ENCODE data around the gene CTSD.

CTSD gene

GRCh38 chr11:1763336-1763795 is 361 bp downstream of the CTSD start:
- DNase-seq (ENCODE audit: low spot score): no peak
- peak overlapping the region; percentile 93 for H3K27ac ChIP-seq
- CTCF ChIA-PET: interaction anchor here (0.6 to 2.3 kb wide), 3 partner anchors 16 to 70 kb away, joined by 3 to 20 read pairs (median 5); partner anchors contain the start of gene SYT8
- TF ChIP-seq, protein P1, sequence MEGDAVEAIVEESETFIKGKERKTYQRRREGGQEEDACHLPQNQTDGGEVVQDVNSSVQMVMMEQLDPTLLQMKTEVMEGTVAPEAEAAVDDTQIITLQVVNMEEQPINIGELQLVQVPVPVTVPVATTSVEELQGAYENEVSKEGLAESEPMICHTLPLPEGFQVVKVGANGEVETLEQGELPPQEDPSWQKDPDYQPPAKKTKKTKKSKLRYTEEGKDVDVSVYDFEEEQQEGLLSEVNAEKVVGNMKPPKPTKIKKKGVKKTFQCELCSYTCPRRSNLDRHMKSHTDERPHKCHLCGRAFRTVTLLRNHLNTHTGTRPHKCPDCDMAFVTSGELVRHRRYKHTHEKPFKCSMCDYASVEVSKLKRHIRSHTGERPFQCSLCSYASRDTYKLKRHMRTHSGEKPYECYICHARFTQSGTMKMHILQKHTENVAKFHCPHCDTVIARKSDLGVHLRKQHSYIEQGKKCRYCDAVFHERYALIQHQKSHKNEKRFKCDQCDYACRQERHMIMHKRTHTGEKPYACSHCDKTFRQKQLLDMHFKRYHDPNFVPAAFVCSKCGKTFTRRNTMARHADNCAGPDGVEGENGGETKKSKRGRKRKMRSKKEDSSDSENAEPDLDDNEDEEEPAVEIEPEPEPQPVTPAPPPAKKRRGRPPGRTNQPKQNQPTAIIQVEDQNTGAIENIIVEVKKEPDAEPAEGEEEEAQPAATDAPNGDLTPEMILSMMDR (conservative IDR thresholded peaks at IDR 0.05; ENCODE audit: low read depth): no peak
- POLR2A ChIA-PET (ENCODE audit: low non-redundant PET): interaction anchor here (0.6 to 1.5 kb wide), 4 partner anchors 14 to 364 kb away, joined by 3 to 4 read pairs (median 3); no protein-coding TSS in a partner anchor

- peak overlapping the region; percentile 93 for H3K27ac ChIP-seq
- DNase-seq (ENCODE audit: low spot score): peak; percentile 89
- TF ChIP-seq, protein P1 (conservative IDR thresholded peaks at IDR 0.05; ENCODE audit: low read depth): no peak
- ChIA-PET POLR2A (ENCODE audit: low non-redundant PET) (interaction anchor here (0.6 to 1.2 kb wide), 6 partner anchors 28 to 206 kb away, joined by 3 to 7 read pairs (median 3); no protein-coding TSS in a partner anchor), CTCF (interaction anchor here (0.5 to 2.3 kb wide), 4 partner anchors 69 to 1122 kb away, joined by 3 to 20 read pairs (median 5); partner anchors contain the start of gene SYT8)
Observed at GRCh38 chr11:1762537-1763302, 1.0 kb downstream of the CTSD start.

DNA sequence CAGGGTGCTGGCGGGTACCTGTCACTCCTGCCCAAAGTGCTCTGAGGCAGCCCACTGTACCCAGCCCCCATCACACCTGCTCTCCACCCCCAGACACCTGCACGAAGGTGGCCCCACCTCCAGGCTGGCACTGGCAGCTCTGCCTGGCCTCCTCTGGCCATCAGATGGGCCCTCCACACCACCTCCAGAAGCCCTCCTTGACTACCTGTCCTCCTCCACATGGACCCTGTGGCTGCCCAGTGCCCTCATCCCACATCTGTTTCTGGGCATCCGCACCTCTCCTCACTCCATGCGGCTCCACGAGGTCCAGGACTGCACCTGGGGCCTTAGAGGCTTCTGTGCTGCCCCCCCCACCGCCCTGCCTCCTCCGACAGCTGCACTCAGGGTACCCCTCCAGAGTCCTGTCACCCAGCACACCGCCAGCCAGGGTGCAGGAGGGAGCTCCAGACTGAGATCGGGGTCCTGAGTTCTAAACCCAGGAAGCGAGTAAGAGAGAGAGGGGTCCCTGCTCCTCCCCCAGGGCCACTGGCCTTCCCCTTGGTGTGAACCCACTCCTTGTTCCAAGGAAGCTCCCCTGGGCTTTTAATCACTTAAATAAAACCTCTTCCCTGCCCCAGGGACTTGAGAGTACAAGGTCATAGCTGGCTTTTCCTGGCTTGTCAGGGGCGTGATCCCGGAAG is 1.7 kb downstream of the CTSD start:
- DNase-seq (ENCODE audit: low spot score): no peak
- TF ChIP-seq, protein P1 (conservative IDR thresholded peaks at IDR 0.05; ENCODE audit: low read depth): no peak
- ChIA-PET CTCF (interaction anchor here (0.5 to 2.3 kb wide), 4 partner anchors 68 to 1123 kb away, joined by 3 to 20 read pairs (median 5); partner anchors contain the start of gene SYT8), POLR2A (ENCODE audit: low non-redundant PET) (interaction anchor here (0.6 to 1.2 kb wide), 6 partner anchors 28 to 207 kb away, joined by 3 to 7 read pairs (median 3); no protein-coding TSS in a partner anchor)
- H3K27ac ChIP-seq: peak overlapping the region; percentile 93

GRCh38 chr11:1761110-1761856 is 2.4 kb downstream of the CTSD start:
- POLR2A ChIA-PET (ENCODE audit: low non-redundant PET): no interaction called here
- H3K27ac ChIP-seq: peak overlapping the region; percentile 93
- no peak for DNase-seq (ENCODE audit: low spot score)
- CTCF ChIA-PET: interaction anchor here (2.3 kb wide), 1 partner anchor 72 kb away, joined by 20 read pairs; the partner anchor contains the start of gene SYT8
- TF ChIP-seq, protein P1 (conservative IDR thresholded peaks at IDR 0.05; ENCODE audit: low read depth): no peak

- POLR2A ChIA-PET (ENCODE audit: low non-redundant PET): no interaction called here
- TF ChIP-seq, protein P1 (conservative IDR thresholded peaks at IDR 0.05; ENCODE audit: low read depth): no peak
- no peak for DNase-seq (ENCODE audit: low spot score)
- peak overlapping the region; percentile 93 for H3K27ac ChIP-seq
- CTCF ChIA-PET: interaction anchor here (0.6 kb wide), 1 partner anchor 65 kb away, joined by 4 read pairs; no protein-coding TSS in a partner anchor
Observed at GRCh38 chr11:1760351-1761109, 3.2 kb downstream of the CTSD start.

All from RWPE1 (cell line).